NCI-H2227 (cell line): ENCODE measurements around the gene IFT172.

Source experiments
- DNase-seq: peaks from one replicate; lab custom pipeline; 2025; ENCODE audit not compliant: unreplicated experiment; lab: John Stamatoyannopoulos, UW

IFT172 gene

DNA sequence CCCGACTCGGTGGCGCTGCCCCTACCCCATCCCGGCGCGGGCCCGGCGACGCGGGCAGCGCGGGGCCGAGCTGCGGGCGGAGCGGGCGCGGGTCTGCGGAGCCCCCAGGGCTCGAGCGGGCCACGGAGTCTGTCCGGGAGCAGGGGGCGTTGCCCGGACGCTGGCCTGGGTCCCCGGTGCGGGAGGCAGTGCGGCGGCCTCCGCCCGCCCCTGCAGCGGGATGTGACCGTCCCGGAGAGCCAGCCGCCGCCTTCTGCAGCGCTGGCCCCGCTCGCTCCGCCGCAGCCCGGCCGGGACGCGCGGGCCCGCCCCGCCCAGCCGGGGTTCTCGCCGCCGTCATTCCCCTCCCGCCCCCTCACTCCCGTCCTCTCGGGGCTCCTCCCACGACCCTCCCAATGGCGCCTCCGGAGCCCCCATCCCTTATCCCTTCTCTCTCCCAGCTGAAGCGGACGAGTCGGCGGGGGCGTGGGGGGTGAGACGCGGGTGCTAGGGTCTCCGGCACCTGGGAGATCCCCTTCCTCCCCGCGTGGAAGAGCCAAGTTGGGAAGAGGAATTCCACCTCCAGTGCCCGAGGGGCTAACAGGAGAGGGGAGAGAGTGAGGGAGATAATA, 5.5 kb upstream of the IFT172 start, which contains the start of gene FNDC4:
TSS of gene FNDC4 (minus strand) at position 257 of the 611 bp plus-strand sequence. CDS start 521 bp downstream, outside the sequence.
- peak; percentile 61 for DNase-seq

GRCh38 chr2:27494284-27494943, 4.9 kb upstream of the IFT172 start:
- DNase-seq, result no peak

- DNase-seq, result no peak
These were observed 4.4 kb upstream of the IFT172 start for GRCh38 chr2:27493948-27494283.

DNA sequence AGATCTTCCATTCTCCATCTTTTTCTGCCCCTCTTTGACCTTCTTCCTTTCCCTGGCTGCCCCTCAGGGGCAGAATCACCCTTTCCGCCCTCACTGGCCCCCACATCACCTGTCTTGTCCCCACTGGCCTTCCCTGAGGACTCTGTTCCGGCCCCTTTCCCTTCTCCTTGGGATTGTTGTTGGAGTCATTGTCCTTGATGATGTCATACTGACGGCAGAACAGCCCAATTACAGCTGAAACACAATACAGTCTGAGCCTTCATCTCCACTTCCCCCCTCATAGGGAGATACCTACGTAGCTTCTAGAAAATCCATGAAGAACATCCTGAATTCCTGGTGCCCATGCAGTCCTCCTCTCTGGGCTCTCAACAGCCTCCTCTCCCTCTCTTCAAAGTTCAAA, 3.0 kb upstream of the IFT172 start:
- no peak for DNase-seq

DNA sequence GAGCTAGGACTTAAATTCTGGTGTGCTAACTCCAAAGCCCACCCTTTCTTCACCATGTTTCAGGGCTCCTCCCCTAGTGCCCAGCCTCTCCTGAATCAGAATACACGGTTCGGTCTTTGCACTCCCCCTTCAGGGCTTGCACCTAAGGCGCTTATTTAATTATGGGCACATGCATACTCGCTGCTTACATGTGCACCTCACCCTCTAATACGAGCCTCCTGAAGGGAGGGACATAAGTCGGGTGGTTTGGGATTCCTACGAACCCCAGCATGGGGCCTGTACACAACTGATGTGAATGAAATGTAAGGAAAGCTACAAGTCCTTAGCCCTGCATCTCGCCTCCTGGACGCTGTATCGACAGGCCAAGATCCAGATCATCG, 435 bp downstream of the IFT172 start:
- peak; percentile 58 for DNase-seq

- no peak for DNase-seq
These were observed 4.0 kb downstream of the IFT172 start for GRCh38 chr2:27485496-27485895.

DNA sequence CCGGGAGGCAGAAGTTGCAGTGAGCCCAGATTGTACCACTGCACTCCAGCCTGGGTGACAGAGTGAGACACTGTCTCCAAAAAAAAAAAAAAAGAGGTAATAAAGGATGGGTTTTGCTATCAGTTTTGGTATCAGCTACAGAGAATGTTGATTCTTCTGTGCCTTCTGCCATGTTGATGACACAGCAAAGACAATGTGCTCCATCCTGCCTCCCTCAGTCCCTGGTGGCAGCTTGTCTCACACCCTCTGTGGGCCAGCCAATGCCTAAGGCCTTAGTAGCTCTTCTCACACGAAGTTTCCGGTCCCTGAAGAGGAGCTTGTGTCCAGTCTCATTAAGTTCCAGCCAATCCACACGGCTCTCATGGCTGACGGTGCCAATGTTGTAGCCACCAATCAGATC, 17.6 kb downstream of the IFT172 start:
- DNase-seq, result no peak

DNA sequence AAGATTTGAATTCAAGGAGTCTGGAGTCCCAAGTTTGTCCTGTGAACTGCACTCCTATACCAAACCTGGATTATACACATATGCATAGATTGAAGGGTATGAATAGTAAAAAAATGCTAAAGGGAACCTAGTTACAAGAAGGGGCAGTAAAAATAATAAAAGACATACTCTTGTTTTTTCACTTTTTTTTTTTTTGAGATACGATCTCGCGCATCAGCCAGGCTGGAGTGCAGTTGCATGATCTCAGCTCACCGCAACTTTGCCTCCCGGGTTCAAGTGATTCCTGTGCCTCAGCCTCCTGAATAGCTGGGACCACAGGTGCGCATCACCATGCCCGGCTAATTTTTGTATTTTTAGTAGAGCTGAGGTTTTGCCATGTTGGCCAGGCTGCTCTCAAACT, 25.1 kb downstream of the IFT172 start:
- no peak for DNase-seq

- DNase-seq, result no peak
These were observed 28.4 kb downstream of the IFT172 start for GRCh38 chr2:27461118-27461517.

GRCh38 chr2:27453968-27454367, 35.6 kb downstream of the IFT172 start:
- DNase-seq, result no peak

DNA sequence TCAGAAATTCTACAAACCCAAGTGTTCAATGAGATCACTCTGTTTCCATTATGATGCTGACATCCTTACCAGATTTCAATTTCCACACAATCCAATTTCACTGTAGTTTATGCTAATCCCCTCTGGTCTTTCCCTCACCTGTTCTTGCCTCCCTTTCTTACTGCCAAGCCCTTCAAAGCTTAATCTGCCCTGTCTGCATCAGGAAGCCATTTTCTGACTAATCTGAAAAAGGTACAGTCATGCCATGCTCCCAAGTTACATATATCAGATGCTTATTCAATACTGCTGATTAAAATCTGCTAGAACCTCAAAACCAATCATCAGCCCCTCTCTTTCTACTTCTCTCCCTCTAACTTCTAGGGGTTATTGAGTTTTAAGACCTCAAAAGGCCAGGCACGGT, 38.4 kb downstream of the IFT172 start:
- no peak for DNase-seq

DNA sequence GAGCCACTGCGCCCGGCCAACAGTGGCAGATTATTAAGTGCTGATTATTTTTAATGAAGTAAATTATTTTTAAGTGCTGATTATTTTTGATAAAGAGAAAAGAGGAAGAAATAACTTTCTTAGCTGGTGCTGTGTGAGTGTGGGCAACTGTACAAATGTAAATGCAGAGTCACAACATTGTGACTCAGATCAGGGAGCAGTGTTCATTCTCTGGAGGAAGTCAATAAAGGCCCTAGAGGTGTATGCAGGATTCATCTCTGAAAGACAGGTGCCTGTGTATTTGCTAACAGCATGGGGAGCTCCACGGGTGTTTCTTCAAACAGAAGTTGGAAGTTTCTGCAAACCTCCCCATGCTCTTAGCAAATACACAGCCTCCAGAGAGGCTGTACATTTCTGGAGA, 41.2 kb downstream of the IFT172 start:
- DNase-seq, result no peak

DNA sequence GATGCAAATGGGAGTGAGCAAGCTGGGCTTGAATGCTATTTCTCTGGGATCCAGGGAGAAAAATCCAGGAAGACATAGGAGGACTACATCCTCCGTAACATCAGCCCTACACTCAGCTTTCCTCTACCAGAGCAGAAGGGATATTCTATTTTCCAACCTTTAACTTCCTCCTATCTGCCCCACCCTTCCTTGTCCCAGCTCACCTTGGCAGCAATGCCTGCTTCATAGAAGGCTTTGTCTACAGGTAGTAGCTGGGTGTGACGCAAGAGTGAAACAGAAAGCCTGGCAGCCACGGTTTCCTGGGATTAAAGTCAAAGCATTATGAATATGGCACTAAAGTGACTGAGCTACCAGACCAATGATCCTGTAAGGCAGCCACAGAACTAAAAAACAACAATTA, 43.5 kb downstream of the IFT172 start:
- no peak for DNase-seq

DNA sequence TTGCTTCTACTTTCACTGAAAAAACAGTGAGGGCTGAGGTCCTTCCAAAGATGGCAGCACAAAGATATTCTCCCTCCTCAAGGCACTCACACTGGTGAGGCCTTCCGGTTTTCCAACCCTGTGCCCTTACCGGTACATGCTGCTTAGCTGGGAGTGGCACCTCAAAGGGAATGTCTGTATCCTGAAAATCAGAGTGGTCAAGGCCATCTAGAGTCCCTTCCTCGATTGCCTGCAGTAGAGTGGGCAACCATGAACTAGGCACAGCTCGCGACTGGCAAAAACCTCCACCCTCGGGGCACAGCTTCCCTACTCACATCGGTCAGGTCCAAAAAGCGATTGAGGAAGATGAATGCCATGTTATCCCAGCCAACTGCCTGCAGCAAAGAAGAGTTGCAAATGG, 43.9 kb downstream of the IFT172 start:
- DNase-seq, result no peak

- DNase-seq, result no peak
These were observed 44.4 kb downstream of the IFT172 start for GRCh38 chr2:27445155-27445554.

- no peak for DNase-seq
These were observed 46.6 kb downstream of the IFT172 start for GRCh38 chr2:27442920-27443282.

- DNase-seq, result no peak
These were observed 47.3 kb downstream of the IFT172 start, which contains the start of gene KRTCAP3 for GRCh38 chr2:27441958-27442919. Gene KRTCAP3, plus strand, starts transcription at chr2:27442381. Its CDS starts 32 bp downstream, at chr2:27442413.

DNA sequence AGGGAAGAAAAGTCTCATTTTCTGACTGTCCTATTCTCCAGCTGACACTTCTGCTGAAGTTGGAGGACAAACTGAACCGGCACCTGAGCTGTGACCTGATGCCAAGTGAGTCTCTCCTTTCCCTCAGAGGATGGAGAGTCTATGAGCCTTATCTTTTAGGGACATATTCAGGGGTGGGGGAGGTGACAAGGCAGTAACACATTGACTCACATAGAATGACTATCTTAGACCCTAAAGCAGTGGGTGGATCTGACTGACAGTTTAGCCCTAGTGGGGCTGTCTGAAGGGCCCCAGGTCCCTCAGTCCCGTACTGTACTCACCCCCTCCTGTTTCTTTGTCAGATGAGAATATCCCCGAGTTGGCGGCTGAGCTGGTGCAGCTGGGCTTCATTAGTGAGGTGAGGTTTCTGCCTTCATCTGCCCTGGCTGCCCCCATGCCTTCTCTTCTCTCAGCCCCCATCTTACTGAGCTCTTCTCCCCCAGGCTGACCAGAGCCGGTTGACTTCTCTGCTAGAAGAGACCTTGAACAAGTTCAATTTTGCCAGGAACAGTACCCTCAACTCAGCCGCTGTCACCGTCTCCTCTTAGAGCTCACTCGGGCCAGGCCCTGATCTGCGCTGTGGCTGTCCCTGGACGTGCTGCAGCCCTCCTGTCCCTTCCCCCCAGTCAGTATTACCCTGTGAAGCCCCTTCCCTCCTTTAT, 48.2 kb downstream of the IFT172 start:
- DNase-seq, result no peak

- DNase-seq, result no peak
These were observed 53.9 kb downstream of the IFT172 start for GRCh38 chr2:27435628-27436027.

DNA sequence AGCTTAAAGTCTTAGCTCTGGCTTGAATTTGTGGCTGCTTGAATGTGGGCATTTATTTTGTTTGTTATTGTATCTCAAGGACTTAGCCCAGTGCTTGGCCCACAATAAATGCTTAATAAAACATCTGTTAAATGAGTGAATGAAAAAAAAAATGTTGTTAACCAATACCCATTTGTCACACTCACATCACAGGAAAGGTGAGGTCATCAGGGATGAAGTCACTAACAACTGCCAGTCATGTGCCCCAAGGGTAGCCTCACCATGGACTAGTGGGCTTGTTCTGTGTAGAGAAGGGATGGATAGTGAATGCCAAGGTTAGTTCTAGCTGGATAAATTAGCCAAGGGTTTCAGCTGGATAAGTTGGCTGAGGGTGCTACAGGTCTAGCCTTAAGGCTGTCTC, 58.1 kb downstream of the IFT172 start:
- DNase-seq, result no peak

DNA sequence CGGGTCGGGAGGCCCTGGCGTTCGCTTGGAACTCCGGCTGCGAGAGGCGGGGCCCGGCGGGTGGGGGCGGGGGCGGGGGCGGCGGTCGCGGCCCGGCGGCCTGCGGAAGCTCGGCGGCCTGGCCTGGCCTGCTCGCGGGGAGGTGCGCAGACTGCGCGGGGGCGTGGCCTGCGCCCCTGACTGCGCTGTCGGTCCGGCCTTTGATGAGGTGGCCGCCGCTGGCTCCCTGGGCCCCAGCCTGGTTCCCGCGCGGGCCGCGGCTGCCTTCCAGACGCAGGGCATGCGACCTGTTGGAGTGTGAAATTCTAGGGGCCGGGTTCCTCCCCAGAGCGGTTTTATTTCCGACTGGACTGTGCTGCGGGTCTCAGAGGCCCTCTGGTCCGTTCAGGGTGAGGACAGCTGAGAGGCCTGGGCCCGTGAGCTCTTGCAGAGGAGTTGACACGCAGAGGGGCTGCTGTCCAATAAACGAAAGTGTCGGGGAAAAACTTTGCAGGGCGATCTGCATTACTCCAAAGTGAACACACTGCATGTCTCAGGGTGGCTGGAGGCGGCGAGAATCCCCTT, 60.5 kb downstream of the IFT172 start:
- peak; percentile 81 for DNase-seq
